A673 (cell line): Measurements from ENCODE around the gene HPDL. TPM values are rescaled to one million over a fixed set of nuclear protein-coding genes. Genes with fewer than 3 reads are reported as not detected.

Source experiments
- BruUV-seq: library from RNA; stranded (reverse); fragments of 400-500 nt; replicated peaks from 2 replicates; lab custom pipeline; 2021; lab: Mats Ljungman, UMichigan
- CTCF ChIA-PET: fragments of 300-600 bp; sonication (Branson Sonifier 250); formaldehyde crosslinking; loops from one replicate; lab custom pipeline; 2022; ENCODE audit warnings: antibody characterized with exemption; lab: Charles Lee
- POLR2A ChIA-PET: fragments of 300-600 bp; sonication (Branson Sonifier 250); formaldehyde crosslinking; loops from one replicate; lab custom pipeline; 2022; ENCODE audit warnings: antibody characterized with exemption; ENCODE audit not compliant: low non-redundant PET; lab: Charles Lee
- DNase-seq: peaks from one replicate; pipeline ENCODE4 v3.0.0-alpha.2; 2015; ENCODE audit warnings: low spot score
- H3K27ac ChIP-seq: fragments of 200-600 bp; sonication (generic); 2 replicates; pipeline ENCODE4 v1.5.1; 2016; ENCODE audit warnings: mixed run types, low read depth, mild to moderate bottlenecking, mixed read lengths, antibody characterized with exemption, low read length; ENCODE audit not compliant: poor library complexity, severe bottlenecking
- H3K27me3 ChIP-seq: fragments of 200-600 bp; sonication (generic); replicated peaks from 2 replicates; pipeline ENCODE4 v1.6.1; 2017; ENCODE audit warnings: mixed run types, low read depth, mild to moderate bottlenecking, mixed read lengths, antibody characterized with exemption, low read length; ENCODE audit not compliant: insufficient read depth, poor library complexity
- H3K36me3 ChIP-seq: fragments of 200-600 bp; sonication (generic); 2 replicates; pipeline ENCODE4 v1.6.1; 2016; ENCODE audit warnings: mixed run types, mild to moderate bottlenecking, mixed read lengths, antibody characterized with exemption, low read length; ENCODE audit not compliant: insufficient read depth, poor library complexity, severe bottlenecking
- H3K4me1 ChIP-seq: fragments of 200-600 bp; sonication (generic); 2 replicates; pipeline ENCODE4 v1.6.1; 2017; ENCODE audit warnings: mixed run types, mild to moderate bottlenecking, mixed read lengths, antibody characterized with exemption, low read length; ENCODE audit not compliant: insufficient read depth, poor library complexity, severe bottlenecking
- H3K4me3 ChIP-seq: fragments of 200-600 bp; sonication (generic); 2 replicates; pipeline ENCODE4 v1.5.1; 2016; ENCODE audit warnings: low read depth, mixed run types, mild to moderate bottlenecking, mixed read lengths, low read length; ENCODE audit not compliant: poor library complexity, severe bottlenecking
- H3K9me3 ChIP-seq: fragments of 200-600 bp; sonication (generic); 2 replicates; pipeline ENCODE4 v1.6.1; 2016; ENCODE audit warnings: mixed run types, low read depth, mild to moderate bottlenecking, mixed read lengths, antibody characterized with exemption, low read length; ENCODE audit not compliant: poor library complexity, severe bottlenecking
- EZH2 ChIP-seq: fragments of 200-600 bp; sonication (generic); IDR thresholded peaks from 2 replicates; pipeline ENCODE4 v1.6.1; 2017; ENCODE audit warnings: borderline replicate concordance, low read depth, mild to moderate bottlenecking, mixed read lengths, antibody characterized with exemption, low read length; ENCODE audit not compliant: poor library complexity, severe bottlenecking
- intact Hi-C: fragments of 100-400 bp; cut with micrococcal nuclease; formaldehyde crosslinking; loops from one replicate; pipeline ENCODE4 v1.10.0; 2022; ENCODE audit not compliant: unreplicated experiment
- total RNA-seq: library from RNA; stranded (reverse); gene quantifications from 2 replicates; pipeline ENCODE4 v1.2.3, GENCODE V29; 2021
- TF ChIP-seq, protein P1 (sequence below): fragments of 300-800, 200-600 bp; sonication (generic); conservative IDR thresholded peaks from 2 replicates; pipeline ENCODE4 v1.5.1; 2017; ENCODE audit warnings: low read depth, mild to moderate bottlenecking, antibody characterized with exemption, low read length, moderate library complexity, mixed read lengths

Gene HPDL
- total RNA-seq, 1 experiment from 2014 or later: 7.3 TPM

DNA sequence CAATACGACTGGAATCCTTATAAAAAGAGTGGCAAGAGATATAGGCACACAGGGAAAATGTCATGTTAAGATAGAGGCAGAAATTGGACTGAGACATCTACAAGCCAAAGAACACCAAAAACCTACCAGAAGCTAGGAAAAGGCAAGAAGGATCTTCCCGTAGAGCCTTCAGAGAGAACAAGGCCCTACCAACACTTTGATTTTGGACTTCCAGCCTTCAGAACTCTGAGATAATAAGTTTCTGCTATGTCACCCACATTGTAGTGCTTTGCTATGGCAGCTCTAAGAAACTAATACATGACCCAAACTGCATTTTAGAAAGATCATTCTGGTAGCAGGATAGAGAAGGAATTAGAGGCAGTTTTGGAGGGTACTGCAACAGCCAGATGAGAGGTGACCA, 37.6 kb downstream of the HPDL start:
- CTCF ChIA-PET: no interaction called here
- TF ChIP-seq, protein P1, sequence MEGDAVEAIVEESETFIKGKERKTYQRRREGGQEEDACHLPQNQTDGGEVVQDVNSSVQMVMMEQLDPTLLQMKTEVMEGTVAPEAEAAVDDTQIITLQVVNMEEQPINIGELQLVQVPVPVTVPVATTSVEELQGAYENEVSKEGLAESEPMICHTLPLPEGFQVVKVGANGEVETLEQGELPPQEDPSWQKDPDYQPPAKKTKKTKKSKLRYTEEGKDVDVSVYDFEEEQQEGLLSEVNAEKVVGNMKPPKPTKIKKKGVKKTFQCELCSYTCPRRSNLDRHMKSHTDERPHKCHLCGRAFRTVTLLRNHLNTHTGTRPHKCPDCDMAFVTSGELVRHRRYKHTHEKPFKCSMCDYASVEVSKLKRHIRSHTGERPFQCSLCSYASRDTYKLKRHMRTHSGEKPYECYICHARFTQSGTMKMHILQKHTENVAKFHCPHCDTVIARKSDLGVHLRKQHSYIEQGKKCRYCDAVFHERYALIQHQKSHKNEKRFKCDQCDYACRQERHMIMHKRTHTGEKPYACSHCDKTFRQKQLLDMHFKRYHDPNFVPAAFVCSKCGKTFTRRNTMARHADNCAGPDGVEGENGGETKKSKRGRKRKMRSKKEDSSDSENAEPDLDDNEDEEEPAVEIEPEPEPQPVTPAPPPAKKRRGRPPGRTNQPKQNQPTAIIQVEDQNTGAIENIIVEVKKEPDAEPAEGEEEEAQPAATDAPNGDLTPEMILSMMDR: no peak
- TF ChIP-seq EZH2: no peak
- H3K27me3 ChIP-seq: no peaks in the 10 kb centered on the region
- no TSS peak for BruUV-seq
- POLR2A ChIA-PET: no interaction called here
- no peaks in the 10 kb centered on the region for H3K36me3 ChIP-seq
- no peak for DNase-seq
- intact Hi-C loops: no loop called here
- no peak overlapping the region for H3K27ac ChIP-seq
- H3K4me1 ChIP-seq: no peaks in the 10 kb centered on the region
- no peak overlapping the region for H3K4me3 ChIP-seq
- no peaks in the 10 kb centered on the region for H3K9me3 ChIP-seq

DNA sequence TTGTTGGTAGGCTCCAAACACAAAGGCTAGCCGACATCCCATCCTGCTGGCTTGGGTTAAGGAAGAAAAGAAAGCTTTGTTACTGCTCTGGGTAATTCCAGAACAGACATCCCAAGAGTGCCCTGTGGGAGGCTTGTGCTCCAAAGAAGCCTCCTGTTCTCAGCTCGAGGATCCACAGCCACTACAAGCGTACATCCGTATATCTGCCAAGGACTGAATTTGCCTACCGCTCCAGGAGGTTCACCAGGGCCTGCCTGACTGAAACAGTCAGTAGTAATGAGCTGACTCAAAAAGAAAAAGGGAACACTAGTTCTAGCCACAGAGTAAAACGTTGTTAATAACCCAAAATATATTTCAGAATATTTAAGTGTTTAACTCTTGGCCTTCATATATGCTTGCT, 38.4 kb downstream of the HPDL start:
- Histone ChIP-seq H3K4me1 (no peaks in the 10 kb centered on the region), H3K4me3 (no peak overlapping the region), H3K9me3 (no peaks in the 10 kb centered on the region), H3K27ac (no peak overlapping the region), H3K36me3 (no peaks in the 10 kb centered on the region), H3K27me3 (no peaks in the 10 kb centered on the region)
- POLR2A ChIA-PET: no interaction called here
- intact Hi-C loops: no loop called here
- CTCF ChIA-PET: no interaction called here
- BruUV-seq: no TSS peak
- TF ChIP-seq EZH2: no peak
- TF ChIP-seq, protein P1: no peak
- no peak for DNase-seq

DNA sequence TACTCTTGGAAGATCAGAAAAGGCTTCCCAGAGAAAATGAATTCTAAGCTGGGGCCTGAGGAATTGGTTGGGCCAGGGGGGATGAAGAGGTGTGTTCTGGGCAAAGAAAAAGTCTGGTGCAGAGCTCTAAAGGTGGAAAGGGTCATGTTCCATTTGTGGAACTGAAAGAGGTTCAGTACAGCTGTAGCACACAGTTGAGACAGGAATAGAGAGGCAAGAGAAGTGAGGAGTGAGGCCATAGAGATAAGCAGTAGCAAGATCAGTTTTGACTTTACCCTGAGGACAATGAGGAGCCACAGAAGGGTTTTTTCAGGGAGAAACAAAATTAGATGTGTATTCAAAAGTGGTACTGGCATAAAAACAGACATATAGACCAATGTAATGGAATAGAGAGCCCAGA, 43.9 kb downstream of the HPDL start:
- H3K27me3 ChIP-seq: no peaks in the 10 kb centered on the region
- no TSS peak for BruUV-seq
- CTCF ChIA-PET: no interaction called here

More for the DNA sequence above, 43.9 kb downstream of the HPDL start:
- DNase-seq: no peak
- Histone ChIP-seq H3K9me3 (no peaks in the 10 kb centered on the region), H3K27ac (no peak overlapping the region), H3K36me3 (no peaks in the 10 kb centered on the region), H3K4me3 (no peak overlapping the region), H3K4me1 (peaks cover 2% of the 10 kb centered on the region)
- POLR2A ChIA-PET: no interaction called here
- intact Hi-C loops: no loop called here
- no peak for TF ChIP-seq EZH2
- TF ChIP-seq, protein P1: no peak
